ENCODE measurements around the gene RPL37. TPM values are rescaled to one million over a fixed set of nuclear protein-coding genes. Genes with fewer than 3 reads are reported as not detected.

Gene RPL37
- total and polyA plus RNA-seq, 9 of the 15 experiments (the other 6 are each of a cell fraction or from before 2014, with no cell fraction given), result 2,342 to 7,963 (median 4,091) TPM

GRCh38 chr5:40834849-40835787 lies at the start of gene RPL37 (continued):
- TF ChIP-seq ZNF583 (CRISPR knock-in tag; IDR thresholded peaks at IDR 0.05) (no peak), HMBOX1 (IDR thresholded peaks at IDR 0.05) (no peak), LEF1 (IDR thresholded peaks at IDR 0.05) (peak; percentile 60), THRAP3 (IDR thresholded peaks at IDR 0.05; ENCODE audit: borderline replicate concordance) (peak; percentile 96), TEAD1 (CRISPR knock-in tag; IDR thresholded peaks at IDR 0.05) (peak; percentile 14 to 90; a peak in 3 of 4 replicates), EGR1 (conservative IDR thresholded peaks at IDR 0.05) (peak; percentile 85), PRMT5 (CRISPR knock-in tag; IDR thresholded peaks at IDR 0.05) (no peak), ILF3 (IDR thresholded peaks at IDR 0.05; ENCODE audit: borderline replicate concordance) (no peak), ZSCAN29 (IDR thresholded peaks at IDR 0.05) (peak; percentile 71; the same call in 1 of the 2 replicates), SMAD4 (CRISPR knock-in tag; conservative IDR thresholded peaks at IDR 0.05) (peak; percentile 77), RHOXF2B (CRISPR knock-in tag; conservative IDR thresholded peaks at IDR 0.05) (no peak), TAF7 (tag; IDR thresholded peaks at IDR 0.05) (peak; percentile 100), ZNF644 (tag; IDR thresholded peaks at IDR 0.05; ENCODE audit: low read depth) (peak; percentile 45), ILK (tag; IDR thresholded peaks at IDR 0.05; ENCODE audit: borderline replicate concordance, low read depth) (no peak), SNRNP70 (optimal IDR thresholded peaks at IDR 0.05; ENCODE audit: low read depth, low read length) (peak; percentile 73), NR2C2 (CRISPR knock-in tag; IDR thresholded peaks at IDR 0.05) (peak; percentile 99), NR2C2 (tag; IDR thresholded peaks at IDR 0.05) (peak; percentile 100), EHMT2 (IDR thresholded peaks at IDR 0.05) (no peak), ZNF584 (CRISPR knock-in tag; IDR thresholded peaks at IDR 0.05; ENCODE audit: low read depth) (peak; percentile 78; the same call in 1 of the 2 replicates), SREBF1 (IDR thresholded peaks at IDR 0.05; ENCODE audit: borderline replicate concordance, low read depth, low read length) (no peak), MYNN (IDR thresholded peaks at IDR 0.05) (peak; percentile 65; the same call in 1 of the 2 replicates), MYNN (CRISPR knock-in tag; IDR thresholded peaks at IDR 0.05) (no peak), RUNX1 (IDR thresholded peaks at IDR 0.05; ENCODE audit: low read depth) (no peak)
- TF ChIP-seq, protein P1, sequence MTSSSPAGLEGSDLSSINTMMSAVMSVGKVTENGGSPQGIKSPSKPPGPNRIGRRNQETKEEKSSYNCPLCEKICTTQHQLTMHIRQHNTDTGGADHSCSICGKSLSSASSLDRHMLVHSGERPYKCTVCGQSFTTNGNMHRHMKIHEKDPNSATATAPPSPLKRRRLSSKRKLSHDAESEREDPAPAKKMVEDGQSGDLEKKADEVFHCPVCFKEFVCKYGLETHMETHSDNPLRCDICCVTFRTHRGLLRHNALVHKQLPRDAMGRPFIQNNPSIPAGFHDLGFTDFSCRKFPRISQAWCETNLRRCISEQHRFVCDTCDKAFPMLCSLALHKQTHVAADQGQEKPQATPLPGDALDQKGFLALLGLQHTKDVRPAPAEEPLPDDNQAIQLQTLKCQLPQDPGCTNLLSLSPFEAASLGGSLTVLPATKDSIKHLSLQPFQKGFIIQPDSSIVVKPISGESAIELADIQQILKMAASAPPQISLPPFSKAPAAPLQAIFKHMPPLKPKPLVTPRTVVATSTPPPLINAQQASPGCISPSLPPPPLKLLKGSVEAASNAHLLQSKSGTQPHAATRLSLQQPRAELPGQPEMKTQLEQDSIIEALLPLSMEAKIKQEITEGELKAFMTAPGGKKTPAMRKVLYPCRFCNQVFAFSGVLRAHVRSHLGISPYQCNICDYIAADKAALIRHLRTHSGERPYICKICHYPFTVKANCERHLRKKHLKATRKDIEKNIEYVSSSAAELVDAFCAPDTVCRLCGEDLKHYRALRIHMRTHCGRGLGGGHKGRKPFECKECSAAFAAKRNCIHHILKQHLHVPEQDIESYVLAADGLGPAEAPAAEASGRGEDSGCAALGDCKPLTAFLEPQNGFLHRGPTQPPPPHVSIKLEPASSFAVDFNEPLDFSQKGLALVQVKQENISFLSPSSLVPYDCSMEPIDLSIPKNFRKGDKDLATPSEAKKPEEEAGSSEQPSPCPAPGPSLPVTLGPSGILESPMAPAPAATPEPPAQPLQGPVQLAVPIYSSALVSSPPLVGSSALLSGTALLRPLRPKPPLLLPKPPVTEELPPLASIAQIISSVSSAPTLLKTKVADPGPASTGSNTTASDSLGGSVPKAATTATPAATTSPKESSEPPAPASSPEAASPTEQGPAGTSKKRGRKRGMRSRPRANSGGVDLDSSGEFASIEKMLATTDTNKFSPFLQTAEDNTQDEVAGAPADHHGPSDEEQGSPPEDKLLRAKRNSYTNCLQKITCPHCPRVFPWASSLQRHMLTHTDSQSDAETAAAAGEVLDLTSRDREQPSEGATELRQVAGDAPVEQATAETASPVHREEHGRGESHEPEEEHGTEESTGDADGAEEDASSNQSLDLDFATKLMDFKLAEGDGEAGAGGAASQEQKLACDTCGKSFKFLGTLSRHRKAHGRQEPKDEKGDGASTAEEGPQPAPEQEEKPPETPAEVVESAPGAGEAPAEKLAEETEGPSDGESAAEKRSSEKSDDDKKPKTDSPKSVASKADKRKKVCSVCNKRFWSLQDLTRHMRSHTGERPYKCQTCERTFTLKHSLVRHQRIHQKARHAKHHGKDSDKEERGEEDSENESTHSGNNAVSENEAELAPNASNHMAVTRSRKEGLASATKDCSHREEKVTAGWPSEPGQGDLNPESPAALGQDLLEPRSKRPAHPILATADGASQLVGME (CRISPR knock-in tag; IDR thresholded peaks at IDR 0.05), result peak; percentile 90; the same call in 1 of the 2 replicates
